DND-41 (cell line): ENCODE results near the gene C16orf74.

ENCODE experiments used
- ATAC-seq: fragments of 200-7000 bp; cut with Tn5 transposase; 3 replicates; pipeline ENCODE4 v1.9.1; 2021; ENCODE audit warnings: low read depth; ENCODE audit not compliant: insufficient read depth
- DNase-seq: peaks from one replicate; pipeline ENCODE4 v3.0.0-alpha.2; 2020
- H2AFZ ChIP-seq: 2 replicates; pipeline ENCODE4 v1.6.0; 2012; ENCODE audit warnings: low read depth, low read length
- H3K27ac ChIP-seq: 2 replicates; pipeline ENCODE4 v1.5.1; 2012; ENCODE audit warnings: low read length, inconsistent platforms
- H3K27me3 ChIP-seq: fragments of 200-600 bp; sonication (generic); 2 replicates; pipeline ENCODE4 v1.6.0; 2012; ENCODE audit warnings: low read length, mild to moderate bottlenecking, inconsistent platforms; ENCODE audit not compliant: insufficient read depth, poor library complexity
- H3K36me3 ChIP-seq: 2 replicates; pipeline ENCODE4 v1.5.1; 2012; ENCODE audit warnings: low read length, inconsistent platforms; ENCODE audit not compliant: insufficient read depth
- H3K4me1 ChIP-seq: 2 replicates; pipeline ENCODE4 v1.5.1; 2012; ENCODE audit warnings: mild to moderate bottlenecking, low read length; ENCODE audit not compliant: insufficient read depth
- H3K4me2 ChIP-seq: 2 replicates; pipeline ENCODE4 v1.6.0; 2012; ENCODE audit warnings: mild to moderate bottlenecking, moderate library complexity, low read length, inconsistent platforms; ENCODE audit not compliant: insufficient read depth
- H3K4me3 ChIP-seq, 2 experiments: fragments of 200-600 bp in 1 of 2; shearing (Covaris generic) in 1 of 2; 2 replicates each; pipeline ENCODE4 v1.5.1; 2012 to 2016; ENCODE audit warnings: inconsistent platforms in 2 of 2, low read length in 2 of 2, mild to moderate bottlenecking in 2 of 2, low read depth in 1 of 2, moderate library complexity in 1 of 2
- H3K79me2 ChIP-seq: 2 replicates; pipeline ENCODE4 v1.6.0; 2012; ENCODE audit warnings: low read length, inconsistent platforms; ENCODE audit not compliant: insufficient read depth
- H3K9ac ChIP-seq: 2 replicates; pipeline ENCODE4 v1.6.0; 2012; ENCODE audit warnings: low read depth, mild to moderate bottlenecking, inconsistent platforms, low read length, moderate library complexity
- H3K9me3 ChIP-seq: 2 replicates; pipeline ENCODE4 v1.5.1; 2012; ENCODE audit warnings: low read length, moderate library complexity, mild to moderate bottlenecking, inconsistent platforms; ENCODE audit not compliant: insufficient read depth, severe bottlenecking
- H4K20me1 ChIP-seq: 2 replicates; pipeline ENCODE4 v1.6.0; 2012; ENCODE audit warnings: low read length; ENCODE audit not compliant: insufficient read depth
- CTCF ChIP-seq: IDR thresholded peaks from 2 replicates; pipeline ENCODE4 v1.5.1; 2012; ENCODE audit warnings: borderline replicate concordance, low read length, moderate library complexity, mild to moderate bottlenecking; ENCODE audit not compliant: poor library complexity, severe bottlenecking; ENCODE audit errors: extremely low read depth
- EZH2 ChIP-seq: IDR thresholded peaks from 3 replicates; pipeline ENCODE4 v1.6.1; 2012; ENCODE audit warnings: borderline replicate concordance, low read depth, mild to moderate bottlenecking, moderate library complexity, low read length, inconsistent platforms; ENCODE audit not compliant: severe bottlenecking

The C16orf74 gene

GRCh38 chr16:85683363-85683762 is 67.5 kb downstream of the C16orf74 start:
- Histone ChIP-seq H3K36me3 (peaks cover 75% of the 10 kb centered on the region), H3K9ac (no peak overlapping the region), H3K4me1 (peaks cover 37% of the 10 kb centered on the region), H3K9me3 (no peaks in the 10 kb centered on the region), H3K27me3 (no peaks in the 10 kb centered on the region), H4K20me1 (peaks cover 66% of the 10 kb centered on the region), H3K79me2 (peaks cover 67% of the 10 kb centered on the region), H3K4me3 (no peak overlapping the region), H3K4me2 (no peak overlapping the region), H3K27ac (no peak overlapping the region), H2AFZ (no peak overlapping the region)
- ATAC-seq (no peak), DNase-seq (no peak)
- TF ChIP-seq CTCF (no peak), EZH2 (no peak)

GRCh38 chr16:85682516-85682915 is 68.4 kb downstream of the C16orf74 start:
- Histone ChIP-seq H3K4me2 (no peak overlapping the region), H3K4me3 (no peak overlapping the region), H3K36me3 (peaks cover 83% of the 10 kb centered on the region), H3K79me2 (peaks cover 59% of the 10 kb centered on the region), H2AFZ (no peak overlapping the region), H3K27me3 (no peaks in the 10 kb centered on the region), H4K20me1 (peaks cover 62% of the 10 kb centered on the region), H3K9me3 (no peaks in the 10 kb centered on the region), H3K9ac (no peak overlapping the region), H3K27ac (no peak overlapping the region), H3K4me1 (peaks cover 30% of the 10 kb centered on the region)
- ATAC-seq (no peak), DNase-seq (no peak)
- TF ChIP-seq EZH2 (no peak), CTCF (no peak)

DNA sequence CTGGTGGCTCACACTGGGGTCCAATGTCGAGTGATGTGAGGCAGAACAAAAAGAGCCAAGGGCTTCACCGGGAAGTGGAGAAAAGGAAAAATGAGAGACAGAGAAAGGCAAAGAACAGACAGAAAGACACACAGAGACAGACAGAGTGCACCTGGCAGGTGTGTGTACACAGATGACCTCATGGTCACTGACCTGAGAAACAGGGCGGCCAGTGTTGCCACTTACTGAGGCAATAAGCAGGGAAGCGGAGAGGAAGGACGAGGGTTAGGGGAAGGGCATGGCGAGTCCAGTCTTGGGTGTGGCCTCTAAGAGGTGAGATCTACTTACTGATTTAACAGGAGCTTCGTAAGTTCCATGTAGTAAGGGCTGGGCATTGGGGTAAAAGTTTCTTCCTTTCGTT is 69.6 kb downstream of the C16orf74 start:
- Histone ChIP-seq H3K27ac (no peak overlapping the region), H3K27me3 (no peaks in the 10 kb centered on the region), H2AFZ (no peak overlapping the region), H3K4me3 (no peak overlapping the region), H3K4me2 (no peak overlapping the region), H3K9ac (no peak overlapping the region), H3K9me3 (no peaks in the 10 kb centered on the region), H3K79me2 (peaks cover 47% of the 10 kb centered on the region), H3K4me1 (peaks cover 18% of the 10 kb centered on the region; the same call in 1 of the 2 replicates), H4K20me1 (peaks cover 62% of the 10 kb centered on the region), H3K36me3 (peaks cover 90% of the 10 kb centered on the region)
- DNase-seq = no peak
- no peak for ATAC-seq
- TF ChIP-seq EZH2 (no peak), CTCF (no peak)

- TF ChIP-seq EZH2 (no peak), CTCF (no peak)
- H3K79me2 ChIP-seq = peaks cover 39% of the 10 kb centered on the region
- no peaks in the 10 kb centered on the region for H3K9me3 ChIP-seq
- H4K20me1 ChIP-seq = peaks cover 59% of the 10 kb centered on the region
- DNase-seq = no peak
- H2AFZ ChIP-seq = no peak overlapping the region
- H3K4me2 ChIP-seq = no peak overlapping the region
- H3K27ac ChIP-seq = 0 out of 2 replicates have a peak overlapping the region, but pooled peaks have one; percentile 32
- no peak overlapping the region for H3K9ac ChIP-seq
- no peak for ATAC-seq
- peaks cover 12% of the 10 kb centered on the region; the same call in 1 of the 2 replicates for H3K4me1 ChIP-seq
- H3K4me3 ChIP-seq = no peak overlapping the region
- H3K36me3 ChIP-seq = peaks cover 96% of the 10 kb centered on the region
- no peaks in the 10 kb centered on the region for H3K27me3 ChIP-seq
These were observed 70.4 kb downstream of the C16orf74 start for GRCh38 chr16:85680352-85680944.
